ENCODE results near the gene HOXD9.

The HOXD9 gene

GRCh38 chr2:176087330-176088047 lies 35.0 kb upstream of the HOXD9 start:
- TF ChIP-seq CTCF (IDR thresholded peaks at IDR 0.05; ENCODE audit: control insufficient read depth, extremely low read depth, insufficient read depth): no peak
- no peak overlapping the region for H3K4me3 ChIP-seq (ENCODE audit: low read depth, low read length)
- no peak for DNase-seq (ENCODE audit: low read depth)

- no peak overlapping the region; the same call in 1 of the 2 replicates for H3K4me3 ChIP-seq (ENCODE audit: low read depth, low read length)
- DNase-seq (ENCODE audit: low read depth): no peak
- peak; percentile 86 for TF ChIP-seq CTCF (IDR thresholded peaks at IDR 0.05; ENCODE audit: control insufficient read depth, extremely low read depth, insufficient read depth)
These were observed 34.2 kb upstream of the HOXD9 start for GRCh38 chr2:176088048-176088936.

GRCh38 chr2:176088937-176089842 lies 33.3 kb upstream of the HOXD9 start:
- no peak for DNase-seq (ENCODE audit: low read depth)
- no peak for TF ChIP-seq CTCF (IDR thresholded peaks at IDR 0.05; ENCODE audit: control insufficient read depth, extremely low read depth, insufficient read depth)
- no peak overlapping the region for H3K4me3 ChIP-seq (ENCODE audit: low read depth, low read length)

- no peak for TF ChIP-seq CTCF (IDR thresholded peaks at IDR 0.05; ENCODE audit: control insufficient read depth, extremely low read depth, insufficient read depth)
- no peak overlapping the region for H3K4me3 ChIP-seq (ENCODE audit: low read depth, low read length)
- no peak for DNase-seq (ENCODE audit: low read depth)
These were observed 32.6 kb upstream of the HOXD9 start for GRCh38 chr2:176089843-176090395.

GRCh38 chr2:176090862-176091261 lies 31.7 kb upstream of the HOXD9 start:
- DNase-seq (ENCODE audit: low read depth): no peak
- no peak for TF ChIP-seq CTCF (IDR thresholded peaks at IDR 0.05; ENCODE audit: control insufficient read depth, extremely low read depth, insufficient read depth)
- H3K4me3 ChIP-seq (ENCODE audit: low read depth, low read length): no peak overlapping the region
